Hepatocyte (in vitro differentiated cells): Measurements from ENCODE around the gene SPATA24.

Source experiments
- CTCF ChIP-seq: fragments of 200-600 bp; sonication (generic); IDR thresholded peaks from 2 replicates; pipeline ENCODE4 v1.5.1; 2016; ENCODE audit warnings: antibody characterized with exemption, mild to moderate bottlenecking; ENCODE audit not compliant: poor library complexity
- EZH2phosphoT487 ChIP-seq: fragments of 200-600 bp; sonication (generic); IDR thresholded peaks from one replicate; pipeline ENCODE4 v1.6.1; 2018; ENCODE audit warnings: antibody characterized with exemption, mild to moderate bottlenecking, low read depth, moderate library complexity; ENCODE audit not compliant: unreplicated experiment, severe bottlenecking

GRCh38 chr5:139371482-139372435 lies 32.1 kb downstream of the SPATA24 start:
- TF ChIP-seq CTCF (no peak), EZH2phosphoT487 (no peak)
